GM21737 (cell line): ENCODE measurements around the gene TBC1D9B.
"Not testable (repeated sequence)": the region's sequence is repeated elsewhere in the genome, so short reads cannot be mapped to it uniquely, and the experiment has no call there.

Experiments used
- ATAC-seq: cut with Tn5 transposase; IDR thresholded peaks from one replicate; pipeline ENCODE4 v1.9.1; 2021; ENCODE audit warnings: mild to moderate bottlenecking, moderate library complexity; ENCODE audit not compliant: unreplicated experiment

TBC1D9B gene

GRCh38 chr5:179886190-179886911 is 21.3 kb downstream of the TBC1D9B start:
- ATAC-seq, result no peak

- no peak for ATAC-seq
Observed at GRCh38 chr5:179885491-179886090, 22.1 kb downstream of the TBC1D9B start.

- no peak for ATAC-seq
Observed at GRCh38 chr5:179883163-179883562, 24.5 kb downstream of the TBC1D9B start.

GRCh38 chr5:179882338-179882737 is 25.4 kb downstream of the TBC1D9B start:
- ATAC-seq, result no peak

- no peak for ATAC-seq
Observed at GRCh38 chr5:179880848-179881590, 26.7 kb downstream of the TBC1D9B start.

- no peak for ATAC-seq
Observed at GRCh38 chr5:179880066-179880650, 27.5 kb downstream of the TBC1D9B start.

- ATAC-seq, result no peak
Observed at GRCh38 chr5:179879690-179880010, 28.0 kb downstream of the TBC1D9B start.

GRCh38 chr5:179879003-179879689 is 28.6 kb downstream of the TBC1D9B start:
- no peak for ATAC-seq

- ATAC-seq, result no peak
Observed at GRCh38 chr5:179878222-179879002, 29.3 kb downstream of the TBC1D9B start.

GRCh38 chr5:179876610-179876952 is 31.1 kb downstream of the TBC1D9B start:
- no peak for ATAC-seq

GRCh38 chr5:179875741-179876609 is 31.7 kb downstream of the TBC1D9B start:
- no peak for ATAC-seq

GRCh38 chr5:179874536-179875292 is 33.0 kb downstream of the TBC1D9B start:
- no peak for ATAC-seq

GRCh38 chr5:179874136-179874535 is 33.6 kb downstream of the TBC1D9B start:
- ATAC-seq, result no peak

GRCh38 chr5:179873588-179874110 is 34.0 kb downstream of the TBC1D9B start:
- ATAC-seq, result no peak

- no peak for ATAC-seq
Observed at GRCh38 chr5:179872828-179873575, 34.7 kb downstream of the TBC1D9B start.

- no peak for ATAC-seq
Observed at GRCh38 chr5:179872055-179872827, 35.5 kb downstream of the TBC1D9B start.

GRCh38 chr5:179871533-179871932 is 36.2 kb downstream of the TBC1D9B start:
- ATAC-seq, result not testable (repeated sequence)
